IMR-90 (cell line): ENCODE results near the gene COX14. TPM values are rescaled to one million over a fixed set of nuclear protein-coding genes. Genes with fewer than 3 reads are reported as not detected.

ENCODE experiments used
- ATAC-seq: fragments of 200-7000 bp; cut with Tn5 transposase; 2 replicates; pipeline ENCODE4 v1.9.1; 2020; ENCODE audit warnings: low read depth, mild to moderate bottlenecking, moderate library complexity
- BruUV-seq: library from RNA; stranded (reverse); fragments of 400-500 nt; replicated peaks from 2 replicates; lab custom pipeline; 2021; lab: Mats Ljungman, UMichigan
- CTCF ChIA-PET: fragments of 300-600 bp; formaldehyde crosslinking; extraction: SDS; loops from one replicate; lab custom pipeline; 2021; ENCODE audit warnings: antibody characterized with exemption; lab: Yijun Ruan, JAX
- POLR2A ChIA-PET: fragments of 300-600 bp; sonication (Branson Sonifier 250); formaldehyde crosslinking; loops from one replicate; lab custom pipeline; 2022; ENCODE audit warnings: antibody characterized with exemption; ENCODE audit not compliant: unreplicated experiment; lab: Charles Lee
- DNase-seq: peaks from one replicate; pipeline ENCODE4 v3.0.0; 2013
- H2AFZ ChIP-seq: replicated peaks from 2 replicates; pipeline ENCODE3; 2013; ENCODE audit warnings: low read length, mild to moderate bottlenecking; ENCODE audit not compliant: poor library complexity
- H2AK5ac ChIP-seq: 2 replicates; pipeline ENCODE4 v1.6.1; 2013; ENCODE audit warnings: low read depth, low read length, inconsistent platforms
- H2AK9ac ChIP-seq: replicated peaks from 2 replicates; pipeline ENCODE3; 2013; ENCODE audit warnings: mild to moderate bottlenecking, low read depth, low read length, moderate library complexity; ENCODE audit not compliant: poor library complexity
- H2BK120ac ChIP-seq: 2 replicates; pipeline ENCODE4 v1.6.1; 2013; ENCODE audit warnings: low read depth, low read length, inconsistent platforms
- H2BK15ac ChIP-seq: 3 replicates; pipeline ENCODE4 v1.6.1; 2013; ENCODE audit warnings: low read depth, low read length, inconsistent platforms
- H2BK20ac ChIP-seq: 2 replicates; pipeline ENCODE4 v1.6.1; 2013; ENCODE audit warnings: low read depth, mild to moderate bottlenecking, inconsistent platforms, low read length, moderate library complexity
- H2BK5ac ChIP-seq: 2 replicates; pipeline ENCODE4 v1.6.1; 2013; ENCODE audit warnings: mild to moderate bottlenecking, low read depth, low read length, inconsistent platforms; ENCODE audit not compliant: poor library complexity, severe bottlenecking
- H3K14ac ChIP-seq: replicated peaks from 2 replicates; pipeline ENCODE4 v1.6.1; 2013; ENCODE audit warnings: low read depth, low read length, inconsistent platforms
- H3K18ac ChIP-seq: 2 replicates; pipeline ENCODE4 v1.6.1; 2013; ENCODE audit warnings: low read depth, low read length, control low read depth
- H3K23ac ChIP-seq: 2 replicates; pipeline ENCODE4 v1.6.1; 2013; ENCODE audit warnings: low read depth, low read length, inconsistent platforms
- H3K27ac ChIP-seq: 2 replicates; pipeline ENCODE4 v1.5.1; 2013; ENCODE audit warnings: mild to moderate bottlenecking, control low read depth, low read length; ENCODE audit not compliant: insufficient read depth
- H3K27me3 ChIP-seq: 2 replicates; pipeline ENCODE4 v1.6.1; 2013; ENCODE audit warnings: low read length; ENCODE audit not compliant: control insufficient read depth, insufficient read depth
- H3K36me3 ChIP-seq: 2 replicates; pipeline ENCODE4 v1.6.1; 2013; ENCODE audit warnings: low read length, mixed read lengths; ENCODE audit not compliant: control insufficient read depth, insufficient read depth
- H3K4ac ChIP-seq: 2 replicates; pipeline ENCODE4 v1.6.1; 2013; ENCODE audit warnings: low read depth, low read length, inconsistent platforms
- H3K4me1 ChIP-seq: 2 replicates; pipeline ENCODE4 v1.6.1; 2013; ENCODE audit warnings: low read length, mixed read lengths; ENCODE audit not compliant: control insufficient read depth, insufficient read depth
- H3K4me2 ChIP-seq: 2 replicates; pipeline ENCODE4 v1.6.1; 2013; ENCODE audit warnings: low read depth, mild to moderate bottlenecking, control low read depth, low read length, moderate library complexity
- H3K4me3 ChIP-seq: 2 replicates; pipeline ENCODE4 v1.5.1; 2013; ENCODE audit warnings: low read depth, mild to moderate bottlenecking, control low read depth, low read length, moderate library complexity; ENCODE audit not compliant: insufficient read depth
- H3K56ac ChIP-seq: 2 replicates; pipeline ENCODE4 v1.6.1; 2013; ENCODE audit warnings: low read length, inconsistent platforms; ENCODE audit not compliant: insufficient read depth; ENCODE audit errors: extremely low read depth
- H3K79me1 ChIP-seq, 2 experiments: 2 replicates each; pipeline ENCODE4 v1.6.1; 2013; ENCODE audit warnings: low read length in 2 of 2, inconsistent platforms in 1 of 2, low read depth in 1 of 2
- H3K9ac ChIP-seq: 2 replicates; pipeline ENCODE4 v1.6.1; 2013; ENCODE audit warnings: low read depth, low read length, control low read depth
- H3K9me1 ChIP-seq: 2 replicates; pipeline ENCODE4 v1.6.1; 2013; ENCODE audit warnings: low read length, inconsistent platforms; ENCODE audit not compliant: insufficient read depth
- H3K9me3 ChIP-seq: 2 replicates; pipeline ENCODE4 v1.6.1; 2013; ENCODE audit warnings: low read length; ENCODE audit not compliant: control insufficient read depth, insufficient read depth
- H4K20me1 ChIP-seq: 2 replicates; pipeline ENCODE4 v1.6.1; 2013; ENCODE audit warnings: low read length, inconsistent platforms; ENCODE audit not compliant: insufficient read depth
- H4K5ac ChIP-seq: 2 replicates; pipeline ENCODE4 v1.6.1; 2013; ENCODE audit warnings: mild to moderate bottlenecking, low read depth, low read length, control low read depth
- H4K8ac ChIP-seq, 2 experiments: 2 replicates each; pipeline ENCODE4 v1.6.1; 2013; ENCODE audit warnings: low read depth in 2 of 2, low read length in 2 of 2, control low read depth in 1 of 2, inconsistent platforms in 1 of 2
- H4K91ac ChIP-seq: 2 replicates; pipeline ENCODE4 v1.6.1; 2013; ENCODE audit warnings: low read depth, low read length, inconsistent platforms; ENCODE audit not compliant: insufficient read depth
- BHLHE40 ChIP-seq: fragments of 150-350 bp; IDR thresholded peaks from 2 replicates; pipeline ENCODE4 v1.6.1; 2016; ENCODE audit warnings: mild to moderate bottlenecking, low read depth, low read length
- CTCF ChIP-seq: conservative IDR thresholded peaks from 2 replicates; pipeline ENCODE4 v1.5.1; 2012; ENCODE audit warnings: mild to moderate bottlenecking, low read depth, low read length, improper control_type of control experiment
- ELK1 ChIP-seq: fragments of 150-350 bp; IDR thresholded peaks from 2 replicates; pipeline ENCODE4 v1.6.1; 2016; ENCODE audit warnings: low read depth, mild to moderate bottlenecking, low read length, moderate library complexity, borderline replicate concordance
- POLR2A ChIP-seq: IDR thresholded peaks from 2 replicates; pipeline ENCODE4 v1.6.1; 2012; ENCODE audit warnings: mild to moderate bottlenecking, low read depth, low read length
- RCOR1 ChIP-seq: IDR thresholded peaks from 2 replicates; pipeline ENCODE4 v1.6.1; 2012; ENCODE audit warnings: mild to moderate bottlenecking, low read length, improper control_type of control experiment; ENCODE audit not compliant: insufficient replicate concordance
- RFX5 ChIP-seq: IDR thresholded peaks from 2 replicates; pipeline ENCODE4 v1.8.0; 2012; ENCODE audit warnings: low read depth, mild to moderate bottlenecking, low read length, moderate library complexity
- SMC3 ChIP-seq: fragments of 150-350 bp; IDR thresholded peaks from 2 replicates; pipeline ENCODE4 v1.6.1; 2016; ENCODE audit warnings: low read depth, mild to moderate bottlenecking, antibody characterized with exemption, low read length, moderate library complexity
- WGBS, 2 experiments: methylation state at CpG; one replicate each; pipeline versions ENCODE4 v1.1.5 to v1.1.7; 2013; ENCODE audit warnings: missing lambda C conversion rate in 2 of 2; ENCODE audit not compliant: insufficient read length in 1 of 2; ENCODE audit errors: extremely low coverage in 2 of 2; 5-methylcytosine and 5-hydroxymethylcytosine counted together
- dilution Hi-C: fragments of 300-500 bp; cut with HindIII; formaldehyde crosslinking; loops from one replicate; pipeline ENCODE4 v1.14.3; 2018; ENCODE audit warnings: low sequenced_read_pairs; ENCODE audit not compliant: unreplicated experiment
- in situ Hi-C: fragments of 300-500 bp; cut with MboI; formaldehyde crosslinking; loops from 3 replicates; pipeline ENCODE4 v1.14.3; 2019; ENCODE audit warnings: low sequenced_read_pairs, inconsistent platforms, mixed read lengths
- intact Hi-C: fragments of 100-400 bp; cut with micrococcal nuclease; formaldehyde crosslinking; loops from 2 replicates; pipeline ENCODE4 v1.10.0; 2022
- polyA plus RNA-seq, 3 experiments: library from polyadenylated mRNA; depleted of rRNA; stranded (reverse); fragments of >200 nt; gene quantifications; 2 replicates each; pipeline ENCODE4 v1.2.3, GENCODE V29; 2012; ENCODE audit warnings: low replicate concordance in 1 of 3
- total RNA-seq: library from RNA; depleted of rRNA; stranded (reverse); fragments of >200 nt; gene quantifications from 2 replicates; pipeline ENCODE4 v1.2.3, GENCODE V29; 2012

The COX14 gene
- total and polyA plus RNA-seq, 2 of the 4 experiments (the other 2 are of a cell fraction): 30.8 to 81.8 TPM

- no peak overlapping the region for H2BK120ac ChIP-seq
- H3K18ac ChIP-seq: no peak overlapping the region
- no peak overlapping the region for H3K4me2 ChIP-seq
- no peak overlapping the region for H3K4me3 ChIP-seq
- H2BK15ac ChIP-seq: no peak overlapping the region
- no peak overlapping the region for H4K91ac ChIP-seq
- 0 out of 2 replicates have a peak, but pooled peaks cover 7% of the 10 kb centered on the region for H3K9me1 ChIP-seq
- H3K56ac ChIP-seq: no peak overlapping the region
- dilution Hi-C loops (no loop called here), intact Hi-C loops (no loop called here), in situ Hi-C loops (no loop called here)
- H4K5ac ChIP-seq: no peak overlapping the region
- H4K20me1 ChIP-seq: no peaks in the 10 kb centered on the region; the same call in 1 of the 2 replicates
- no peak overlapping the region for H2AFZ ChIP-seq
- H2AK5ac ChIP-seq: no peak overlapping the region; the same call in 1 of the 2 replicates
- H3K4me1 ChIP-seq: peaks cover 13% of the 10 kb centered on the region
- DNase-seq: peak; percentile 20
- H3K14ac ChIP-seq: no peak overlapping the region
- no peak overlapping the region for H3K27ac ChIP-seq
- no peaks in the 10 kb centered on the region for H3K27me3 ChIP-seq
- H4K8ac ChIP-seq: no peak overlapping the region
- no peak overlapping the region for H3K23ac ChIP-seq
- no peak for ATAC-seq
- 80% methylated on average over 2 of the region's 5 CpGs; no CpG with 5 or more reads in 1 of the 2 experiments for WGBS, 2 experiments
- H2BK20ac ChIP-seq: no peak overlapping the region
- TF ChIP-seq POLR2A (no peak), ELK1 (no peak), RCOR1 (no peak), RFX5 (no peak), BHLHE40 (no peak), SMC3 (no peak), CTCF (no peak)
- H2BK5ac ChIP-seq: no peak overlapping the region
- no peak overlapping the region for H2AK9ac ChIP-seq
- no peaks in the 10 kb centered on the region for H3K9me3 ChIP-seq
- POLR2A ChIA-PET: interaction anchor here (1.0 kb wide), 1 partner anchor 22 kb away, joined by 3 read pairs; no protein-coding TSS in a partner anchor
- H3K4ac ChIP-seq: no peak overlapping the region
- CTCF ChIA-PET: interaction anchor here (0.5 to 1.1 kb wide), 3 partner anchors 24 to 74 kb away, joined by 3 to 5 read pairs (median 4); partner anchors contain the start of gene COX14
- no peaks in the 10 kb centered on the region for H3K79me1 ChIP-seq
- H3K36me3 ChIP-seq: 0 out of 2 replicates have a peak, but pooled peaks cover 3% of the 10 kb centered on the region
- no TSS peak for BruUV-seq
- no peak overlapping the region for H3K9ac ChIP-seq
These were observed 49.1 kb upstream of the COX14 start for GRCh38 chr12:50062728-50063460.
